Measurements from ENCODE around the gene MDK.

MDK gene, protein sequence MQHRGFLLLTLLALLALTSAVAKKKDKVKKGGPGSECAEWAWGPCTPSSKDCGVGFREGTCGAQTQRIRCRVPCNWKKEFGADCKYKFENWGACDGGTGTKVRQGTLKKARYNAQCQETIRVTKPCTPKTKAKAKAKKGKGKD

GRCh38 chr11:46381048-46381818, at the start of gene MDK:
MDK (plus strand) TSS chr11:46381669; CDS start chr11:46382058, 389 bp downstream.
- no peak for DNase-seq (ENCODE audit: low read depth)
- H3K4me3 ChIP-seq (ENCODE audit: control insufficient read depth, low read depth, low read length): peak within 1 kb of the TSS; percentile 55
- TF ChIP-seq CTCF (conservative IDR thresholded peaks at IDR 0.05; ENCODE audit: control insufficient read depth, insufficient read depth, low read depth, low read length): no peak

- no peak overlapping the region for H3K4me3 ChIP-seq (ENCODE audit: control insufficient read depth, low read depth, low read length)
These were observed 49.3 kb upstream of the MDK start for GRCh38 chr11:46332093-46332567.

DNA sequence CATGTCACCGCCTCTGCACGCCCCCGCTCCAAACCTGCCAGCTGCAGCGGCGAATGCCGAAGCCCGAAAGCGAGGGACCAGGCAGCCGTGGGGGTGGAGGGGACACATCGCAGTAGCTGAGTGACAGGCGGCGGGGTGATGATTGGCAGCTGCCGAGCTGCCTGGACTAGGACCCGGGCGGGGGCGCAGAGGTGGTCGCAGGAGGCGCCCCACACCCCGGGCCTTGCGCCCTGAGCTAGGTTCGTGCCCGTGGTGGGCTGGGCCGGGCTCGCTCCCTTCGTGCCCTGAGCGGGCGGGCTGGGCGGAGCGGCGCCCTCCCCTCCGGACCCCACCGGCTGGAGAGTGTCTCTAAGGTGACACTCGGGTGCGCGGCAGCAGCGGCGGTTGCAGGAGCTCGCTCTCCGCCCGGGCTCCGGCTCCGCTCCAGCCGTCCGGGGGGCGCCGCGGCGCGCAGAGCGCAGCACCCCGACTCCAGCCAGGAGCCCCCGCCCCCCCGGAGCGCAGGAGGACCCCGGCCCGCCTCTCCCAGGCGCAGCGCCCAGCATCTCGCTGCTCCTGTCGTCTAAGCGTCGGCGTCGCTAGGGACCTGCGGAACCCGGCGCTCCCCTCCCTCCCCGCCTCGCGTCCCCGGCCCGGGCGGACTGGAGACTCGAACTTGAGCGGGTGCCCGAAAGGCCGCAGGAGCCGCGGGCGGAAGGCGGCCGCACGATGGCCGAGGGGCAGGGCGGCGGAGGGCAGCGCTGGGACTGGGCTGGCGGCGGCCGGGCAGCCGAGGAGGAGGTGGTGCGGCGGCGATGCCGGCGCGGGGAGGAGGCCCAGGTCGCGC, 48.7 kb upstream of the MDK start:
- DNase-seq (ENCODE audit: low read depth): no peak
- TF ChIP-seq CTCF (conservative IDR thresholded peaks at IDR 0.05; ENCODE audit: control insufficient read depth, insufficient read depth, low read depth, low read length): no peak
- H3K4me3 ChIP-seq (ENCODE audit: control insufficient read depth, low read depth, low read length): no peak overlapping the region

More at GRCh38 chr11:46332093-46332567, 49.3 kb upstream of the MDK start:
- TF ChIP-seq CTCF (conservative IDR thresholded peaks at IDR 0.05; ENCODE audit: control insufficient read depth, insufficient read depth, low read depth, low read length): no peak
- no peak for DNase-seq (ENCODE audit: low read depth)

GRCh38 chr11:46333394-46333947, 48.0 kb upstream of the MDK start:
- no peak for DNase-seq (ENCODE audit: low read depth)
- no peak overlapping the region for H3K4me3 ChIP-seq (ENCODE audit: control insufficient read depth, low read depth, low read length)
- no peak for TF ChIP-seq CTCF (conservative IDR thresholded peaks at IDR 0.05; ENCODE audit: control insufficient read depth, insufficient read depth, low read depth, low read length)

- H3K4me3 ChIP-seq (ENCODE audit: control insufficient read depth, low read depth, low read length): no peak overlapping the region
- TF ChIP-seq CTCF (conservative IDR thresholded peaks at IDR 0.05; ENCODE audit: control insufficient read depth, insufficient read depth, low read depth, low read length): no peak
- DNase-seq (ENCODE audit: low read depth): no peak
These were observed 47.3 kb upstream of the MDK start for GRCh38 chr11:46334211-46334610.

- DNase-seq (ENCODE audit: low read depth): no peak
- no peak overlapping the region for H3K4me3 ChIP-seq (ENCODE audit: control insufficient read depth, low read depth, low read length)
- no peak for TF ChIP-seq CTCF (conservative IDR thresholded peaks at IDR 0.05; ENCODE audit: control insufficient read depth, insufficient read depth, low read depth, low read length)
These were observed 46.2 kb upstream of the MDK start for GRCh38 chr11:46335271-46335670.

All from fibroblast of mammary gland (primary cell).